ENCODE data around the gene MESP1.

Gene MESP1

DNA sequence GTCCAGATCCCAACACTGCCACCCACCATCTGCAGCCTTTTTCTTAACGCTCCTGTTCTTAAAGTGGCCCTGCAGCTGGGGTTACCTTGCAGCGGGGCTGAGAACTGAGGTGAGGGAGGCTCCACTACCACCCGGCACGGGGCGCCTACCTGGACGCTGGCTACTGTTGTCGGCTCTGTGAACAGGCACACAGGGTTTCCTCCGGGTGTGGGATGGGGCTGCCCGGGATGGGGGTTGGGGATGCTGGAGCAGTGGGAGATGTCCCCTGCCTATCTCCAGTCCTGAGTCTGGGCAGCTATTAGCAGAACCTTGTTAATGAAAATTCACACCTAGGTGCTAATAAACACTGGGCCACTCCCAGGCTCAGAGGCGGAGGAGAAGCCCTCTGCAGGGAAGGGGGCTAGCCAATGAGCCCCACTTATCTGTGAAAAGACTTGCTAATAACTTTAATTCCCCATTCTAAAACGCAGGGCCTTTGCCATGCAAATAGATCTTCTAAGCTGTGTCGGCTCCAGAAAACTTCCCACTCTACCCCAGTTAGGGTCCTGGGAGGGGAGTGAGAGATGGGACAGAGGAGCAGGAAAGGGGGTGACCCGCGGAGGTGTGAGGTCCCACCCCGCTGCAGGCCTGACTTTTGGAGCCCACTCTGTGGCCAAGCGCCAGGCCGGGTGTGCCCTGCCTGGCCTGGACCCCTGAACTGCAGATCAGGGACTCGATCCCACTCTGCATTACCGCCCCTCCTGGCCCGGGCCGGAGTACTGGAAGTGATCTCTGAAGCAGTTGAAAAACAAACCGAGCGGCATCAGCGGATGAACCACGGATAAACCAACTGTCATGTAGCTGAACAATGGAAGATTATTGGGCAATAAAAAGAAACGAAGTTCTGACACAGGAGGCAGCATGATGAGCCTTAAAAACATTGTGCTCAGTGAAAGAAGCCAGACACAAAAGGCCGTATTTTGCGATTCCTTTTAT, 3.1 kb downstream of the MESP1 start:
- H4K91ac ChIP-seq (ENCODE audit: low read depth, low read length, poor library complexity): no peak overlapping the region
- no peak overlapping the region for H2AFZ ChIP-seq (ENCODE audit: low read length)
- H4K8ac ChIP-seq (ENCODE audit: low read depth, low read length): no peak overlapping the region
- no peak for DNase-seq (ENCODE audit: low spot score)
- peaks cover 0 to 2% of the 10 kb centered on the region in 2 donors for H3K9me3 ChIP-seq (replicated peaks in 1 of 2; ENCODE audit: control insufficient read depth in 2 of 2, insufficient read depth in 1 of 2, low read depth in 1 of 2, low read length in 2 of 2)
- no peak overlapping the region for H3K18ac ChIP-seq (ENCODE audit: low read length)
- no peak overlapping the region for H2BK5ac ChIP-seq (ENCODE audit: low read length)
- H3K9ac ChIP-seq (ENCODE audit: low read depth, low read length, poor library complexity): no peak overlapping the region
- H3K4me2 ChIP-seq (ENCODE audit: insufficient read depth, low read length, poor library complexity, severe bottlenecking): no peak overlapping the region
- H2BK15ac ChIP-seq (ENCODE audit: low read length): no peak overlapping the region
- H3K14ac ChIP-seq (ENCODE audit: low read length): peak overlapping the region; percentile 43
- peaks cover 2 to 5% of the 10 kb centered on the region in 2 donors for H3K4me1 ChIP-seq (ENCODE audit: control insufficient read depth in 2 of 2, insufficient read depth in 1 of 2, low read depth in 1 of 2, low read length in 2 of 2)
- no peak overlapping the region for H3K23ac ChIP-seq (ENCODE audit: low read depth, low read length, poor library complexity)
- H3K27ac ChIP-seq (replicated peaks; ENCODE audit: low read length): no peak overlapping the region
- WGBS, 2 donors (ENCODE audit: extremely low coverage in 2 of 2, insufficient read length in 2 of 2, insufficient replicate concordance in 1 of 2): no CpG with 5 or more reads among the region's 28 CpGs
- H3K27me3 ChIP-seq (ENCODE audit: control insufficient read depth in 3 of 3, insufficient read depth in 3 of 3, low read depth in 1 of 3, low read length in 3 of 3): peaks cover 34 to 84% (median 64%) of the 10 kb centered on the region in 3 experiments
- H3K4ac ChIP-seq (ENCODE audit: low read length): no peak overlapping the region
- H2BK120ac ChIP-seq (ENCODE audit: low read depth, low read length): no peak overlapping the region
- H3K79me1 ChIP-seq (ENCODE audit: low read depth, low read length): peaks cover 4% of the 10 kb centered on the region
- no peak overlapping the region for H2AK5ac ChIP-seq (ENCODE audit: low read depth, low read length)
- no peak overlapping the region for H2BK12ac ChIP-seq (ENCODE audit: low read length)
- no peak overlapping the region for H3K4me3 ChIP-seq (ENCODE audit: low read length in 2 of 2)
- H3K36me3 ChIP-seq (replicated peaks in 1 of 2; ENCODE audit: control insufficient read depth in 2 of 2, insufficient read depth in 2 of 2, low read length in 2 of 2): no peaks in the 10 kb centered on the region

GRCh38 chr15:89746386-89746780, 4.7 kb downstream of the MESP1 start:
- Histone ChIP-seq H4K91ac (ENCODE audit: low read depth, low read length, poor library complexity) (no peak overlapping the region), H2BK15ac (ENCODE audit: low read length) (no peak overlapping the region), H2BK120ac (ENCODE audit: low read depth, low read length) (no peak overlapping the region), H3K36me3 (replicated peaks in 1 of 2; ENCODE audit: control insufficient read depth in 2 of 2, insufficient read depth in 2 of 2, low read length in 2 of 2) (no peaks in the 10 kb centered on the region), H3K4ac (ENCODE audit: low read length) (no peak overlapping the region), H3K79me1 (ENCODE audit: low read depth, low read length) (peaks cover 4% of the 10 kb centered on the region), H4K8ac (ENCODE audit: low read depth, low read length) (peak overlapping the region; percentile 92), H3K18ac (ENCODE audit: low read length) (peak overlapping the region; percentile 80), H3K14ac (ENCODE audit: low read length) (peak overlapping the region; percentile 59), H3K4me2 (ENCODE audit: insufficient read depth, low read length, poor library complexity, severe bottlenecking) (no peak overlapping the region), H3K4me1 (ENCODE audit: control insufficient read depth in 2 of 2, insufficient read depth in 1 of 2, low read depth in 1 of 2, low read length in 2 of 2) (peaks cover 2 to 5% of the 10 kb centered on the region in 2 donors), H3K27me3 (ENCODE audit: control insufficient read depth in 3 of 3, insufficient read depth in 3 of 3, low read depth in 1 of 3, low read length in 3 of 3) (peaks cover 34 to 76% (median 57%) of the 10 kb centered on the region in 3 experiments), H3K27ac (replicated peaks; ENCODE audit: low read length) (no peak overlapping the region), H3K9ac (ENCODE audit: low read depth, low read length, poor library complexity) (peak overlapping the region; percentile 77), H2BK5ac (ENCODE audit: low read length) (no peak overlapping the region), H3K4me3 (ENCODE audit: low read length in 2 of 2) (peak overlapping the region in 1 of 2 donors; percentile 68), H3K23ac (ENCODE audit: low read depth, low read length, poor library complexity) (peak overlapping the region; percentile 96), H3K9me3 (replicated peaks in 1 of 2; ENCODE audit: control insufficient read depth in 2 of 2, insufficient read depth in 1 of 2, low read depth in 1 of 2, low read length in 2 of 2) (peaks cover 0 to 2% of the 10 kb centered on the region in 2 donors), H2AFZ (ENCODE audit: low read length) (no peak overlapping the region), H2BK12ac (ENCODE audit: low read length) (peak overlapping the region; percentile 7), H2AK5ac (ENCODE audit: low read depth, low read length) (peak overlapping the region; percentile 56)
- DNase-seq (ENCODE audit: low spot score): no peak
- WGBS, 2 donors (ENCODE audit: extremely low coverage in 2 of 2, insufficient read length in 2 of 2, insufficient replicate concordance in 1 of 2): no CpG with 5 or more reads among the region's 9 CpGs

GRCh38 chr15:89745768-89746167, 5.3 kb downstream of the MESP1 start:
- H4K91ac ChIP-seq (ENCODE audit: low read depth, low read length, poor library complexity): no peak overlapping the region
- no peaks in the 10 kb centered on the region for H3K36me3 ChIP-seq (replicated peaks in 1 of 2; ENCODE audit: control insufficient read depth in 2 of 2, insufficient read depth in 2 of 2, low read length in 2 of 2)
- peaks cover 4% of the 10 kb centered on the region for H3K79me1 ChIP-seq (ENCODE audit: low read depth, low read length)
- H4K8ac ChIP-seq (ENCODE audit: low read depth, low read length): peak overlapping the region; percentile 92
- H2AK5ac ChIP-seq (ENCODE audit: low read depth, low read length): no peak overlapping the region
- H3K9me3 ChIP-seq (replicated peaks in 1 of 2; ENCODE audit: control insufficient read depth in 2 of 2, insufficient read depth in 1 of 2, low read depth in 1 of 2, low read length in 2 of 2): peaks cover 0 to 2% of the 10 kb centered on the region in 2 donors
- H3K4ac ChIP-seq (ENCODE audit: low read length): no peak overlapping the region
- peaks cover 2 to 5% of the 10 kb centered on the region in 2 donors for H3K4me1 ChIP-seq (ENCODE audit: control insufficient read depth in 2 of 2, insufficient read depth in 1 of 2, low read depth in 1 of 2, low read length in 2 of 2)
- H3K27me3 ChIP-seq (ENCODE audit: control insufficient read depth in 3 of 3, insufficient read depth in 3 of 3, low read depth in 1 of 3, low read length in 3 of 3): peaks cover 34 to 74% (median 55%) of the 10 kb centered on the region in 3 experiments
- H2BK12ac ChIP-seq (ENCODE audit: low read length): peak overlapping the region; percentile 7
- no peak overlapping the region for H3K4me2 ChIP-seq (ENCODE audit: insufficient read depth, low read length, poor library complexity, severe bottlenecking)
- 100% methylated on average over 1 of the region's 1 CpG; no CpG with 5 or more reads in 1 of the 2 donors for WGBS, 2 donors (ENCODE audit: extremely low coverage in 2 of 2, insufficient read length in 2 of 2, insufficient replicate concordance in 1 of 2)
- peak overlapping the region; percentile 96 for H3K23ac ChIP-seq (ENCODE audit: low read depth, low read length, poor library complexity)
- no peak overlapping the region for H3K9ac ChIP-seq (ENCODE audit: low read depth, low read length, poor library complexity)
- no peak overlapping the region for H3K18ac ChIP-seq (ENCODE audit: low read length)
- no peak overlapping the region for H2AFZ ChIP-seq (ENCODE audit: low read length)
- H2BK120ac ChIP-seq (ENCODE audit: low read depth, low read length): no peak overlapping the region
- peak overlapping the region in 1 of 2 donors; percentile 68 for H3K4me3 ChIP-seq (ENCODE audit: low read length in 2 of 2)
- H3K27ac ChIP-seq (replicated peaks; ENCODE audit: low read length): no peak overlapping the region
- no peak overlapping the region for H2BK15ac ChIP-seq (ENCODE audit: low read length)
- peak overlapping the region; percentile 59 for H3K14ac ChIP-seq (ENCODE audit: low read length)
- H2BK5ac ChIP-seq (ENCODE audit: low read length): no peak overlapping the region
- no peak for DNase-seq (ENCODE audit: low spot score)

- no peak overlapping the region for H3K4ac ChIP-seq (ENCODE audit: low read length)
- no peaks in the 10 kb centered on the region for H3K36me3 ChIP-seq (replicated peaks in 1 of 2; ENCODE audit: control insufficient read depth in 2 of 2, insufficient read depth in 2 of 2, low read length in 2 of 2)
- no peak overlapping the region for H3K14ac ChIP-seq (ENCODE audit: low read length)
- H3K4me2 ChIP-seq (ENCODE audit: insufficient read depth, low read length, poor library complexity, severe bottlenecking): no peak overlapping the region
- no peak overlapping the region for H2AK5ac ChIP-seq (ENCODE audit: low read depth, low read length)
- no peak overlapping the region for H4K91ac ChIP-seq (ENCODE audit: low read depth, low read length, poor library complexity)
- no peak overlapping the region for H2BK12ac ChIP-seq (ENCODE audit: low read length)
- H2BK120ac ChIP-seq (ENCODE audit: low read depth, low read length): no peak overlapping the region
- no CpG with 5 or more reads among the region's 13 CpGs for WGBS, 2 donors (ENCODE audit: extremely low coverage in 2 of 2, insufficient read length in 2 of 2, insufficient replicate concordance in 1 of 2)
- H3K9me3 ChIP-seq (replicated peaks in 1 of 2; ENCODE audit: control insufficient read depth in 2 of 2, insufficient read depth in 1 of 2, low read depth in 1 of 2, low read length in 2 of 2): peaks cover 0 to 2% of the 10 kb centered on the region in 2 donors
- H2AFZ ChIP-seq (ENCODE audit: low read length): no peak overlapping the region
- no peak for DNase-seq (ENCODE audit: low spot score)
- H3K4me3 ChIP-seq (ENCODE audit: low read length in 2 of 2): no peak overlapping the region
- peaks cover 31 to 73% (median 50%) of the 10 kb centered on the region in 3 experiments for H3K27me3 ChIP-seq (ENCODE audit: control insufficient read depth in 3 of 3, insufficient read depth in 3 of 3, low read depth in 1 of 3, low read length in 3 of 3)
- H2BK5ac ChIP-seq (ENCODE audit: low read length): no peak overlapping the region
- H3K4me1 ChIP-seq (ENCODE audit: control insufficient read depth in 2 of 2, insufficient read depth in 1 of 2, low read depth in 1 of 2, low read length in 2 of 2): peaks cover 2 to 4% of the 10 kb centered on the region in 2 donors
- H3K18ac ChIP-seq (ENCODE audit: low read length): no peak overlapping the region
- no peak overlapping the region for H3K23ac ChIP-seq (ENCODE audit: low read depth, low read length, poor library complexity)
- no peak overlapping the region for H3K9ac ChIP-seq (ENCODE audit: low read depth, low read length, poor library complexity)
- H4K8ac ChIP-seq (ENCODE audit: low read depth, low read length): no peak overlapping the region
- no peak overlapping the region for H2BK15ac ChIP-seq (ENCODE audit: low read length)
- H3K27ac ChIP-seq (replicated peaks; ENCODE audit: low read length): no peak overlapping the region
- peaks cover 4% of the 10 kb centered on the region for H3K79me1 ChIP-seq (ENCODE audit: low read depth, low read length)
These were observed 5.9 kb downstream of the MESP1 start for GRCh38 chr15:89745131-89745530.
